WTC11 (cell line): Measurements from ENCODE around the gene CEP57.

Experiments used
- CTCF ChIP-seq: fragments of 200-600 bp; IDR thresholded peaks from 2 replicates; pipeline ENCODE4 v1.8.0; 2022; ENCODE audit warnings: antibody characterized with exemption
- FOXP1 ChIP-seq: sonication (generic); formaldehyde crosslinking; IDR thresholded peaks from 2 replicates; pipeline ENCODE4 v1.8.0; 2022; ENCODE audit warnings: missing genetic modification reagents, mild to moderate bottlenecking, moderate library complexity, borderline replicate concordance
- GABPB1 ChIP-seq: sonication (generic); formaldehyde crosslinking; IDR thresholded peaks from 2 replicates; pipeline ENCODE4 v1.8.1; 2023; ENCODE audit warnings: mild to moderate bottlenecking, missing genetic modification reagents
- IRF2 ChIP-seq: sonication (generic); formaldehyde crosslinking; IDR thresholded peaks from 2 replicates; pipeline ENCODE4 v1.8.0; 2022; ENCODE audit warnings: low read depth, missing genetic modification reagents, borderline replicate concordance
- KAT7 ChIP-seq: sonication (generic); formaldehyde crosslinking; IDR thresholded peaks from 2 replicates; pipeline ENCODE4 v1.8.1; 2023; ENCODE audit warnings: missing genetic modification reagents, mild to moderate bottlenecking, borderline replicate concordance
- MXD4 ChIP-seq: fragments of 250-450 bp; sonication (Bioruptor Pico); IDR thresholded peaks from 2 replicates; pipeline ENCODE4 v1.8.0; 2021; ENCODE audit warnings: mild to moderate bottlenecking, moderate library complexity, borderline replicate concordance
- NR3C1 ChIP-seq: sonication (generic); formaldehyde crosslinking; conservative IDR thresholded peaks from 2 replicates; pipeline ENCODE4 v1.8.1; 2023; ENCODE audit warnings: low read depth, mild to moderate bottlenecking, missing genetic modification reagents
- TEAD4 ChIP-seq: sonication (generic); formaldehyde crosslinking; IDR thresholded peaks from 2 replicates; pipeline ENCODE4 v1.8.0; 2022; ENCODE audit warnings: mild to moderate bottlenecking, missing genetic modification reagents
- USF1 ChIP-seq: sonication (generic); formaldehyde crosslinking; IDR thresholded peaks from 2 replicates; pipeline ENCODE4 v1.8.0; 2022; ENCODE audit warnings: mild to moderate bottlenecking, missing genetic modification reagents
- ZNF396 ChIP-seq: fragments of 250-450 bp; sonication (Bioruptor Pico); IDR thresholded peaks from 2 replicates; pipeline ENCODE4 v1.8.0; 2021; ENCODE audit warnings: mild to moderate bottlenecking, moderate library complexity, borderline replicate concordance

GRCh38 chr11:95776859-95777258, 13.4 kb upstream of the CEP57 start:
- TF ChIP-seq TEAD4 (CRISPR knock-in tag) = no peak
- TF ChIP-seq NR3C1 = no peak
- TF ChIP-seq ZNF396 (CRISPR knock-in tag) = no peak
- no peak for TF ChIP-seq IRF2 (CRISPR knock-in tag)
- TF ChIP-seq MXD4 (CRISPR knock-in tag) = no peak
- TF ChIP-seq CTCF = no peak
- no peak for TF ChIP-seq GABPB1
- TF ChIP-seq USF1 (CRISPR knock-in tag) = no peak
- no peak for TF ChIP-seq FOXP1 (CRISPR knock-in tag)
- no peak for TF ChIP-seq KAT7 (CRISPR knock-in tag)
